ENCODE measurements around the gene UBALD2.
"Not testable (repeated sequence)": the region's sequence is repeated elsewhere in the genome, so short reads cannot be mapped to it uniquely, and the experiment has no call there.

UBALD2 gene

DNA sequence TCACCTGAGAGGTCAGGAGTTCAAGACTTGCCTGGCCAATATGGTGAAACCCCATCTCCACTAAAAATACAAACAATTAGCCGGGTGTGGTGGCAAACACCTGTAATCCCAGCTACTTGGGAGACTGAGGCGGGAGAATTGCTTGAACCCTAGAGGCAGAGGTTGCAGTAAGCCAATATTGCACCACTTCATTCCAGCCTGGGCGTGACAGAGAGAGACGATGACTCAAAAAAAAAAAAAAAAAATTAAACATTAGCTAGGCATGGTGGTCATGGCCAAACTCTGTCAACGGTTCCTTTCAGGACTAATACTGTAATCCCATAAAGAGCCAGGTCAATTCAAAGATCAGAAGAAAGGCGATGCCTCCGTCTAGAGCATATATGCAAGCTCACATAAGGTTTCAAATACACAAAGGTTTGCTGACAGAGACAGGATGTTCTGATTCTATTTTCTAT lies 27.3 kb upstream of the UBALD2 start:
- Histone ChIP-seq H3K27ac (ENCODE audit: low read depth, low read length) (no peak overlapping the region), H3K9me3 (ENCODE audit: low read length) (no peaks in the 10 kb centered on the region), H3K4me1 (ENCODE audit: insufficient read depth, low read length) (peaks cover 6% of the 10 kb centered on the region), H3K4me3 (ENCODE audit: low read depth in 1 of 2, low read length in 2 of 2) (no peak overlapping the region), H3K9ac (ENCODE audit: low read length) (no peak overlapping the region), H3K27me3 (ENCODE audit: control insufficient read depth in 1 of 2, insufficient read depth in 2 of 2, low read length in 2 of 2) (peaks cover 8 to 16% of the 10 kb centered on the region in 2 donors), H3K36me3 (ENCODE audit: insufficient read depth, low read length) (no peaks in the 10 kb centered on the region)

DNA sequence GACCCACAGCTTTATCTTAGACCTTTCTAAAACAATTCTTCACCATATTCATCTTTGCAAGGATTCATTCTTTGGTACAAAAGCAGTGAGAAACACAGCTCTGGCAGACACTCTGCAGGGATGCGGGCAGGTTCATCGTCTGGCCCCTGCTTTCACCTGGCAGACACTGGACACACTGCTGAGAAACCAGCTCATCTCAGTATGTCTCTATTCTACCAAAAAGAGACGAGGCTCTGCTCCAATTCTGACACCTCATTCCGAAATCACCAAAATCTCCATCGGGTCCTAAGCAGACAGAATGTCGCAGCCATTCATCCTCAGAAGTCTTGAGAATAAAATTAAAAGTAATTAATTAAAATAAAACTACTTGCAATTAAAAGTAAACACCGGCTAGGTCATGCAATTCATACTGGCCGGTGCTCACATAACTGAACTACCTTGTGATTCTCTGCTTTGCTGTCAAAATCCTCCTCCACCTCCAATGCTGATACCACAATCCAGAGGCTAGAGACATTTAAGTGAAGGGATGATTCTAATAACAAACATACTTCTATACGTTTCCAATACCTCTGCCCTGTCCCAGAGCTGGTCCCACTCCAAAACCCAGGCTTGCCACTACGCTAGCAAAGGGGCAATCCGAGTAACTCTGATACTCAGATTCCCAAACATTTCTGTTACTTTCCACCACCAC lies 26.2 kb upstream of the UBALD2 start:
- H3K27me3 ChIP-seq (ENCODE audit: control insufficient read depth in 1 of 2, insufficient read depth in 2 of 2, low read length in 2 of 2), result peaks cover 8 to 16% of the 10 kb centered on the region in 2 donors
- H3K4me3 ChIP-seq (ENCODE audit: low read depth in 1 of 2, low read length in 2 of 2), result no peak overlapping the region
- H3K4me1 ChIP-seq (ENCODE audit: insufficient read depth, low read length), result peaks cover 6% of the 10 kb centered on the region
- no peak overlapping the region for H3K27ac ChIP-seq (ENCODE audit: low read depth, low read length)
- no peaks in the 10 kb centered on the region for H3K9me3 ChIP-seq (ENCODE audit: low read length)
- H3K9ac ChIP-seq (ENCODE audit: low read length), result no peak overlapping the region
- no peaks in the 10 kb centered on the region for H3K36me3 ChIP-seq (ENCODE audit: insufficient read depth, low read length)

DNA sequence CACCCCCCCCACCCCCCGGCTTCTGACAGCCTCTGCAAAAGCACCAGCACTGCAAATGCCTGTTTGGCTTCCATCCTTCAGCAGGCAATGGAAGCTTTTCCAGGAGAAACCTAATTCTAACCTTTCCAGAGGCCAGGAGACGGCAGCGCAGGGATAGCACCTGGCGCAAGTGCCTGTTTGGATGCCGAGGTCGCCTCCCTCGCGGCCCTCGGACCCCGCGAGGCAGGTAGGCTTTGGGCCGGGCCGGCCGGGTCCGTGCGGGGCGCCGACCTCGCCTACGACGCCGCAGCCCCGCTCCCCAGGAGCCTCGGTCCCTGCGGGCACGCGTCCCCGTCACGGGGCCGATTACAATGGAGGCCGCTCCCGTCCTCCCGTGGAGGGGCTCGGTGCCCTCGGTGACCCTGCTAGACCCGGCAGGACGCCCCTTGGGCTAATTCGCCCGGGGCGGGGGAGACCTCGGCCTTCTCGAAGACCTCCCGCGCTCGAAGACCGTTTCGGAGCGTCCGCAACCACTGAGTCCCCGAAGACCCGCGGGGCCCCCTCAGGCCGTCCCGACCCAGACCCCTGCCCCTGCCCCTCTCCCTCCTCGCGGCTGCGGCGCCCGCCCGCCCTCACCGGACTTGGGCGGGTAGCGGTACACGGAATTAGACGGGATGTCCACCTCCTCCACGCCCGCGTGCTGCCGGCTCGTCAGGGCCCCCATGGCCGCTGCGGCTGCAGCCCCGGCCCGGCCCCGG lies 25.4 kb upstream of the UBALD2 start:
- Histone ChIP-seq H3K27ac (ENCODE audit: low read depth, low read length) (no peak overlapping the region), H3K27me3 (ENCODE audit: control insufficient read depth in 1 of 2, insufficient read depth in 2 of 2, low read length in 2 of 2) (peaks cover 8 to 16% of the 10 kb centered on the region in 2 donors), H3K4me3 (ENCODE audit: low read depth in 1 of 2, low read length in 2 of 2) (peak overlapping the region in 1 of 2 donors; percentile 33), H3K4me1 (ENCODE audit: insufficient read depth, low read length) (peaks cover 6% of the 10 kb centered on the region), H3K9ac (ENCODE audit: low read length) (no peak overlapping the region), H3K36me3 (ENCODE audit: insufficient read depth, low read length) (no peaks in the 10 kb centered on the region), H3K9me3 (ENCODE audit: low read length) (no peaks in the 10 kb centered on the region)

DNA sequence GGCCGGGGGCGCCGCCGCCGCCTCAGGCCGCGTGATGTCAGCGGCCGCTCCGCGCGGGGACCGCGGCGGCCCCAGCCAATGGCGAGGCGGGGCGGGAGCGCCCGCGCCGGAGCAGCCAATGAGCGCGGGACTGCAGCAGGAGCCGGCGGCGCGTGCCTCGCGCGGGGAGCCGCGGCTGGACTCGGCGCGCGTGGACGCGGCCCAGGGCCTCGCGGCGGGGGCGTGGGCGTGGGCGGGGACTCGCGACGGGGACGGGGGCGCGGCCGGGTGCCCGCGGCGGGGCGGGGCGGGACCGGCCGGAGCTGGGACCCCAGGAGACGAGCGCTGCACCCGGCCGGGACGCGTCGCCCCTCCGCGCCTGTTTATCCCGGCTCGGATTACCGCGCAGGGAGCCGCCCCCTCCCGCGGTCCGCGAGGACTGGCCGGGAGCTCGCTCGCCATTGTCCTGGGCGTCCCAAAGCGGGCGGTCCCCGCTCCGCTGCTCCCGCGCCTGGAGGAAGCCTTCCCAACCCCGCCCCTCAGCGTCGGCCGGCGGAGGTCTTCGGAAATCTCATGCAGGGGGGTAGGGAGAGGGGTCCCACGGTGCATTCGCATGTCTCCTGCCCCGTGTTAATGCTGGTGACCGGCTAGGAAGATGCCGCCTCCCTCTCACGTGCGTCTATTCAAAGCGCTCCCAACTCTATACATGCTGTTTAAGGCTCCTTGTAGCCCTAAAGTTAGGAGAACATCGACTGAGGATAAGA lies 24.5 kb upstream of the UBALD2 start, which contains the start of gene RNF157:
TSS of gene RNF157 (minus strand) at position 33 of the 743 bp plus-strand sequence. CDS start 253 bp downstream, outside the sequence.
- Histone ChIP-seq H3K4me3 (ENCODE audit: low read depth in 1 of 2, low read length in 2 of 2) (peak within 1 kb of the TSS; percentile 58 to 59), H3K36me3 (ENCODE audit: insufficient read depth, low read length) (no peaks in the 10 kb centered on the region), H3K27me3 (ENCODE audit: control insufficient read depth in 1 of 2, insufficient read depth in 2 of 2, low read length in 2 of 2) (peaks cover 8 to 16% of the 10 kb centered on the region in 2 donors), H3K27ac (ENCODE audit: low read depth, low read length) (no peak within 1 kb of the TSS), H3K4me1 (ENCODE audit: insufficient read depth, low read length) (peaks cover 6% of the 10 kb centered on the region), H3K9me3 (ENCODE audit: low read length) (no peaks in the 10 kb centered on the region), H3K9ac (ENCODE audit: low read length) (no peak within 1 kb of the TSS)

DNA sequence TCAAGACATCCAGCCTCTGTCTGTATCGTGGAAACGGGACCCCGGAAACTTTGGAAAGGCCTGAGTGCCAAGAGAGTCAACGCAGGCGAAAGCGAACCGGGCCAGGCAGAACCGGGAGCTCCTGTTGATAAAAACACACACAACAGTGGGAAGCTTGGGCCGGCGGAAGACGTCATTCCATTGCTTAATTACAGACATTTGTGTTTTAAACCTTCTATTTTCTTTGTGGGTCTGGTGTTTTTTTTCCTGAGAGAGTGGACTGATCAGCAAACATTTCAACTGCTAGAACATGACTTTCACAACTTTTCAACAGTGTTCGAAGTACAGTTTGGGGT lies 24.0 kb upstream of the UBALD2 start:
- Histone ChIP-seq H3K36me3 (ENCODE audit: insufficient read depth, low read length) (no peaks in the 10 kb centered on the region), H3K27ac (ENCODE audit: low read depth, low read length) (no peak overlapping the region), H3K9ac (ENCODE audit: low read length) (no peak overlapping the region), H3K4me1 (ENCODE audit: insufficient read depth, low read length) (peaks cover 6% of the 10 kb centered on the region), H3K9me3 (ENCODE audit: low read length) (no peaks in the 10 kb centered on the region), H3K4me3 (ENCODE audit: low read depth in 1 of 2, low read length in 2 of 2) (peak overlapping the region; percentile 58 to 59), H3K27me3 (ENCODE audit: control insufficient read depth in 1 of 2, insufficient read depth in 2 of 2, low read length in 2 of 2) (peaks cover 8 to 16% of the 10 kb centered on the region in 2 donors)

DNA sequence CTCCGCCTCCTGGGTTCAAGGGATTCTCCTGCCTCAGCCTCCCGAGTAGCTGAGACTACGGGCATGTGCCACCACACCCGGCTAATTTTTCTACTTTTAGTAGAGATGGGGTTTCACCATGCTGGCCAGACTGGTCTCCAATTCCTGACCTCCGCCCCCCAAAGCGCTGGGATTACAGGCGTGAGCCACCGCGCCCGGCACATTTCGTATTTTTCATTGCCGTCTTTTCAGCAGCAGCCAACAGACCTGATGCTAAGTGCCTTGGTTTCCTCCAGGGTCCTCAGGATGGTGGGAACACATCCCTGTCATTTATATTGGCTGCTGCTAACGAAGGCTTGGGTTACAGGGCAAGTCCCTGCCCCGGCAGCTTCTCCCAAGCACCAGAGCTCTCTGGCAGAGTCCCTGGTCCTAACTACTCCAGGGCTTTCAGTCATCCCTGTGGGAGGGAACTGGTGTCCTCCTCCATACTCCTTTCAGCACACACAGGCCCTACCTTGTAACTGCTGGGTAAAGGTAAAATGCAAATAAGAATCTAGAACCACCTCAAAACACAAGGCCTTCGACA lies 23.4 kb upstream of the UBALD2 start:
- H3K4me3 ChIP-seq (ENCODE audit: low read depth in 1 of 2, low read length in 2 of 2), result no peak overlapping the region
- H3K9ac ChIP-seq (ENCODE audit: low read length), result no peak overlapping the region
- H3K36me3 ChIP-seq (ENCODE audit: insufficient read depth, low read length), result no peaks in the 10 kb centered on the region
- H3K27me3 ChIP-seq (ENCODE audit: control insufficient read depth in 1 of 2, insufficient read depth in 2 of 2, low read length in 2 of 2), result peaks cover 8 to 16% of the 10 kb centered on the region in 2 donors
- no peak overlapping the region for H3K27ac ChIP-seq (ENCODE audit: low read depth, low read length)
- peaks cover 6% of the 10 kb centered on the region for H3K4me1 ChIP-seq (ENCODE audit: insufficient read depth, low read length)
- H3K9me3 ChIP-seq (ENCODE audit: low read length), result no peaks in the 10 kb centered on the region

DNA sequence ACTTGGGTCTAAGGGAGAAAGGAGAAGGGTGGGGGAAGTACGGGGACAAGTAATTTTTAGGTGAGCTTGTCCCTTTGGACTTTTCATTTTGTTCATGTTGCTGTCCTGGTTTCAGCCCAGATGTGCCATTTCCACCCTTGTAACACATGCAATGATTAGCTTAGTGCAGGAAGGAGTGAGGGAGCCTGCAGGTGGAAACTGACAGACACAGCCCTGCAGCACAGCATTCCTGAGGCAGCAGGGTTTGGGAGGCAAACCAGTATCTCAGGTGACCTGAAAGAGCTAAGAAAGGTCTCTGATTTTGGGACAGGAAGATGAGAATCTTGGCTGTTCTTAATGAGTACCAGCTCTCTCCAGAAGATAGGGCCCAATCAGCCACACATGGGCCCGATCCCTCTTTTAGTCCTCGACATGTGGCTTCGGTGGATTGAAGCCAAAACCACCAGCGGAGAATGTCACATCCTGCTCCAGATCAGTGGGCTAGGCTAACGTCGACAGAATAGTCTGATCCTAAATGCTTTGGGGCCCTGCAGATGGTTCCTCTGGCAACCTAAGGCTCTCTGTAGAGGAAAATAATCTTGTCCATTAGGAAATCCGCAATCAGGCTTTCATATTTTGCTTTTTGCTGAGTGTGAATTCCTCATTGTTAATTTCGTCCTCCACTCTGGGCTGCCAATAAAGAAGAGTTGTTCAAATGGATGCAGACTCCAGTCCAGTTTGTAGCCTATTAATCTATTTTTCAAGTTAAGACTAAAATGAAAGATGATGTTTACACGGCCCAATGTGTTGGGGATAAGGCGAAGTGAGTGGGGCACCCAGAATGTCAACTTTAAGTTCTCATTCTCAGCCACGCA lies 21.1 kb upstream of the UBALD2 start:
- Histone ChIP-seq H3K9me3 (ENCODE audit: low read length) (no peaks in the 10 kb centered on the region), H3K36me3 (ENCODE audit: insufficient read depth, low read length) (no peaks in the 10 kb centered on the region), H3K27ac (ENCODE audit: low read depth, low read length) (no peak overlapping the region), H3K4me3 (ENCODE audit: low read depth in 1 of 2, low read length in 2 of 2) (no peak overlapping the region), H3K9ac (ENCODE audit: low read length) (no peak overlapping the region), H3K27me3 (ENCODE audit: control insufficient read depth in 1 of 2, insufficient read depth in 2 of 2, low read length in 2 of 2) (peaks cover 8 to 16% of the 10 kb centered on the region in 2 donors), H3K4me1 (ENCODE audit: insufficient read depth, low read length) (peaks cover 6% of the 10 kb centered on the region)

DNA sequence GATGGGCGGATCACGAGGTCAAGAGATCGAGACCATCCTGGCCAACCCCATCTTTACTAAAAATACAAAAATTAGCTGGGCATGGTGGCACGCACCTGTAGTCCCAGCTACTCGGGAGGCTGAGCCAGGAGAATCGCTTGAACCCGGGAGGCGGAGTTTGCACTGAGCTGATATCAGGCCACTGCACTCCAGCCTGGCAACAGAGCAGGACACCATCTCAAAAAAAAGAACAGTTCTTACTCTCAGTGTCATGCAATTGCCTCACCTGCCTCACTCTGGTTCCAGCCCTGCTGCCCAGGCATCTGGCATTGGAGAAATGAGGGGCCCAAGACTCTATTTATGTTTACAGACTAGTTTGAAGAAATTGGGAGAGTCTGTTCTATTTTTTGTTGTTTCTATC lies 20.4 kb upstream of the UBALD2 start:
- H3K4me3 ChIP-seq (ENCODE audit: low read depth in 1 of 2, low read length in 2 of 2); H3K4me1 ChIP-seq (ENCODE audit: insufficient read depth, low read length); H3K27ac ChIP-seq (ENCODE audit: low read depth, low read length); H3K36me3 ChIP-seq (ENCODE audit: insufficient read depth, low read length); H3K9ac ChIP-seq (ENCODE audit: low read length); H3K9me3 ChIP-seq (ENCODE audit: low read length): not testable (repeated sequence)
- H3K27me3 ChIP-seq (ENCODE audit: control insufficient read depth in 1 of 2, insufficient read depth in 2 of 2, low read length in 2 of 2), result peaks cover 8 to 12% of the 10 kb centered on the region in 2 donors

DNA sequence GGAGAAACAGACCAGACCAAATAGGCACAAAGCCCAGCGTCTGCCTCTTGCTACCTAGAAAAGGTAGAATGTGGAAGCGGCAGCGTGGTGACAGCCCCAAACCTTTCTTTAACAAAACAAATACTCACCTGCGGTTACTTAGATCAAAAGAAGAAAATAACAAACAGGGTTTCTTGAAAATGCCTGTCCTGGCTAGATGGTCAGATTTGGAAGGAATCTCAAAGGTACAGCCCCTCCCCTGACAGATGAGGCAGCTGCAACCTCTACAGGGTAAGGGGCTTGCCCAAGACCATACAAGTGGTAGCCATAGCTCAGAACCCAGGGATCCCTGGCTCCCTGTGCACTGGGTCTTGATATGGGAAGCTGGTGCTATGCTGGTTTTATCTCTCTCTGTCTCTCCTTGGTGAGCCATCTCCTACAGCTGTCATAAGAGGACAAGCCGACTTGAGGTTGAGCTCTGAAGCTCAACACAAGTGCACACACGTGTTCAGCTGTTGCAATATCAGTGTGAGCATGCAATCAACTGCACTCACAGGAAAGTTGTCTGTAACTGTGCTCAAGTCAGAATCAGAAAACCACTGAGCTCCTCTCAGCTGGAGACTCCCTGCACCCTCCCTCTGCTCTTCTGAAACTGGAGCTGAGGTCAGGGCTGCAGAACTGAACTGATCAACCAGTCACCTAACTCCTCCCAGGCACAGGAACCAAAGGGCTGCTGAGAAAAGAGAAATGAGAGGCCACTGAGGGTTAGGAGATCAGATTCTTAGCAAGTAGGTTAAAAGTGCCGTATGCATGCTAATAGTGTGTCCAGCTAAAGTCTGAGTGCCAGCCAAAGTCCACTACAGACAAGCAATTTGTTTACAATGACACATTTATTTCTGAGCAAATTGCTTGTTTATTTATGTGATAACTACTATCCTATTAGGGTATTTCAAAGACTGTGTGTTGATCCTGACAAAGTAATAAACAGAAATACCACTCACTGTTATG lies 18.8 kb upstream of the UBALD2 start:
- H3K9ac ChIP-seq (ENCODE audit: low read length), result no peak overlapping the region
- no peak overlapping the region for H3K27ac ChIP-seq (ENCODE audit: low read depth, low read length)
- peaks cover 6 to 8% of the 10 kb centered on the region in 2 donors for H3K27me3 ChIP-seq (ENCODE audit: control insufficient read depth in 1 of 2, insufficient read depth in 2 of 2, low read length in 2 of 2)
- no peak overlapping the region for H3K4me3 ChIP-seq (ENCODE audit: low read depth in 1 of 2, low read length in 2 of 2)
- no peaks in the 10 kb centered on the region for H3K36me3 ChIP-seq (ENCODE audit: insufficient read depth, low read length)
- no peaks in the 10 kb centered on the region for H3K4me1 ChIP-seq (ENCODE audit: insufficient read depth, low read length)
- H3K9me3 ChIP-seq (ENCODE audit: low read length), result no peaks in the 10 kb centered on the region

DNA sequence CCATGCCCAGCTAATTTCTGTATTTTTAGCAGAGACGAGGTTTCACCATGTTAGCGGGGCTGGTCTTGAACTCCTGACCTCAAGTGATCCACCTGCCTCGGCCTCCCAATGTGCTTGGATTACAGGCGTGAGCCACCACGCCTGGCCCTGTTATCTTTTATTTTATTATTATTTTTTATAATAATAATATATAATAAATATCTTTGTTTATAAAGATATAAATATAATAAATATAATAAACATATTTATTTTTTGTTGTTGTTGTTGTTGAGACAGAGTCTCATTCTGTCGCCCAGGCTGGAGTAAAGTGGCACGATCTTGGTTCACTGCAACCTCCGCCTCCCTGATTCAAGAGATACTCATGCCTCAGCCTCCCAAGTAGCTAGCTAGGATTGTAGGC lies 17.8 kb upstream of the UBALD2 start:
- Histone ChIP-seq H3K4me1 (ENCODE audit: insufficient read depth, low read length) (peaks cover 6% of the 10 kb centered on the region), H3K9ac (ENCODE audit: low read length) (no peak overlapping the region), H3K27ac (ENCODE audit: low read depth, low read length) (no peak overlapping the region), H3K27me3 (ENCODE audit: control insufficient read depth in 1 of 2, insufficient read depth in 2 of 2, low read length in 2 of 2) (no peaks in the 10 kb centered on the region), H3K36me3 (ENCODE audit: insufficient read depth, low read length) (no peaks in the 10 kb centered on the region), H3K4me3 (ENCODE audit: low read depth in 1 of 2, low read length in 2 of 2) (no peak overlapping the region), H3K9me3 (ENCODE audit: low read length) (no peaks in the 10 kb centered on the region)

All from muscle layer of colon (tissue), 2 donors.